Bone marrow (tissue), 2 donors: ENCODE measurements around the gene SNTA1.
A peak's percentile ranks its signal among the peaks of the same experiment; 100 is the strongest.
"Not testable (repeated sequence)": the region's sequence is repeated elsewhere in the genome, so short reads cannot be mapped to it uniquely, and the experiment has no call there.

Experiments used
- DNase-seq, 2 donors: peaks; one replicate each; lab custom pipeline; 2025; lab: John Stamatoyannopoulos, UW

Gene SNTA1

GRCh38 chr20:33465481-33466302 lies 22.1 kb upstream of the SNTA1 start:
- no peak for DNase-seq

GRCh38 chr20:33464759-33465158 lies 21.2 kb upstream of the SNTA1 start:
- DNase-seq, result not testable (repeated sequence)

- DNase-seq, result no peak
Observed at GRCh38 chr20:33463332-33464101, 20.0 kb upstream of the SNTA1 start.

GRCh38 chr20:33460711-33461110 lies 17.1 kb upstream of the SNTA1 start:
- no peak for DNase-seq

- DNase-seq, result no peak
Observed at GRCh38 chr20:33459599-33459998, 16.0 kb upstream of the SNTA1 start.

GRCh38 chr20:33456916-33457642 lies 13.5 kb upstream of the SNTA1 start:
- peak; percentile 53 to 59 for DNase-seq

- no peak for DNase-seq
Observed at GRCh38 chr20:33450867-33451266, 7.3 kb upstream of the SNTA1 start.

GRCh38 chr20:33445881-33446625 lies 2.5 kb upstream of the SNTA1 start:
- DNase-seq, result no peak

- no peak for DNase-seq
Observed at GRCh38 chr20:33444797-33445560, 1.4 kb upstream of the SNTA1 start.

GRCh38 chr20:33443006-33443511 lies 504 bp downstream of the SNTA1 start:
- DNase-seq, result no peak

- DNase-seq, result no peak
Observed at GRCh38 chr20:33442136-33443005, 1.2 kb downstream of the SNTA1 start.

- DNase-seq, result no peak
Observed at GRCh38 chr20:33441142-33441955, 2.2 kb downstream of the SNTA1 start.

GRCh38 chr20:33440562-33440961 lies 3.0 kb downstream of the SNTA1 start:
- not testable (repeated sequence) for DNase-seq

- DNase-seq, result peak in 1 of 2 donors; percentile 7
Observed at GRCh38 chr20:33438481-33438880, 5.1 kb downstream of the SNTA1 start.

GRCh38 chr20:33437141-33437911 lies 6.2 kb downstream of the SNTA1 start:
- no peak for DNase-seq

GRCh38 chr20:33434434-33434833 lies 9.1 kb downstream of the SNTA1 start:
- DNase-seq, result no peak

- no peak for DNase-seq
Observed at GRCh38 chr20:33433465-33434234, 9.9 kb downstream of the SNTA1 start.
